WERI-Rb-1 (cell line): ENCODE measurements around the gene MLC1.

ENCODE experiments used
- DNase-seq: peaks from one replicate; pipeline ENCODE4 v3.0.0-alpha.2; 2020
- H3K27ac ChIP-seq: fragments of 250-450 bp; sonication (Bioruptor Pico); 2 replicates; pipeline ENCODE4 v1.5.1; 2020; ENCODE audit warnings: mild to moderate bottlenecking, moderate library complexity
- H3K27me3 ChIP-seq: fragments of 250-450 bp; sonication (Bioruptor Pico); 2 replicates; pipeline ENCODE4 v1.5.1; 2021; ENCODE audit warnings: mild to moderate bottlenecking, low read depth, moderate library complexity; ENCODE audit not compliant: insufficient read depth, severe bottlenecking
- H3K36me3 ChIP-seq: fragments of 250-450 bp; sonication (Bioruptor Pico); 2 replicates; pipeline ENCODE4 v1.5.1; 2020; ENCODE audit warnings: mild to moderate bottlenecking, moderate library complexity
- H3K4me3 ChIP-seq: 2 replicates; pipeline ENCODE4 v1.5.1; 2011; ENCODE audit warnings: low read depth, mild to moderate bottlenecking, control low read depth, low read length
- H3K9me3 ChIP-seq: fragments of 250-450 bp; sonication (Bioruptor Pico); 2 replicates; pipeline ENCODE4 v1.5.1; 2021; ENCODE audit warnings: mild to moderate bottlenecking, moderate library complexity; ENCODE audit not compliant: severe bottlenecking
- CTCF ChIP-seq: IDR thresholded peaks from 2 replicates; pipeline ENCODE4 v1.5.1; 2011; ENCODE audit warnings: low read depth, mild to moderate bottlenecking, control low read depth, inconsistent platforms, low read length

MLC1 gene

DNA sequence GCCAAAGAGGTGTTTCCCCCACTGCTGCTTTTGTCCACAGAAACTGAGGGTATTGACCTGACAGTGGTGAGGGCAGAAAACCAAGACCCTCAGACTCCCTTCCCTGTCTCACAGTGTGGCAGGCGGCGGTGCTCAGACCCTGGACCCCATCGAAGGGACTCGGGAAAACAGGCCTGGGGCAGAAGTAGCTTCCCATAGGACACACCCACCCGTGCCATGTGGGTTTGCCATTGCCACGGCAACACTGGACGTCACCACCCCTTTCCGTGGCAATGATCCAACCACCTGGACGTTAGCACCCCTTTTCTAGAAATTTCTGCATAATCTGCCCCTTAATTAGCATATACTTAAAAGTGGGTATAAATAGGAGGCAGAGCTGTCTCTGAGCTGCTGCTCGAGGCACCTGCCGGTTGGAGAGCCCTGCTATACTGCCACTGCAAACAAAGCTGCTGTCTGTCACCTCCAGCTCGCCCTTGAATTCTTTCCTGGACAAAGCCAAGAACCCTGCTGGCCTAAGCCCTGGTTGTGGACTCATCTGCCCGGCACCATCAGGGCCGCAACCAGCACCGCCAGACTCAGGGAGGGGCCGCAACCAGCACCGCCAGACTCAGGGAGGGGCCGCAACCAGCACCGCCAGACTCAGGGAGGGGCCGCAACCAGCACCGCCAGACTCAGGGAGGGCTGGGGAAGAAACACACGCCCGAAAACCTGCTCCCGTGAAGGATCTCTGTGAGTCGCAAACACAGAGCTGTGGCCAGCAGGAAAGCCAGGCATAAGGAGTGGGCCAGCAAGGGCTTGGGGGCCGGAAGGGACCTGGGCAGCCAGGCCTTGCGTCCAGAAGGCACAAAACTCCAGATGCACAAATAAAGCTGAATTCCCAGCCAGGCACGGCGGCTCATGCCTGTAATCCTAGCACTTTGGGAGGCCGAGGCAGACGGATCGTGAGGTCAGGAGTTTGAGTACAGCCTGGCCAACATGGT lies 10.4 kb downstream of the MLC1 start:
- TF ChIP-seq CTCF: no peak
- H3K27ac ChIP-seq: no peak overlapping the region
- H3K27me3 ChIP-seq: no peaks in the 10 kb centered on the region
- no peaks in the 10 kb centered on the region for H3K9me3 ChIP-seq
- DNase-seq: no peak
- no peak overlapping the region for H3K4me3 ChIP-seq
- no peaks in the 10 kb centered on the region for H3K36me3 ChIP-seq

GRCh38 chr22:50074056-50074455 lies 11.2 kb downstream of the MLC1 start:
- Histone ChIP-seq H3K4me3 (no peak overlapping the region), H3K36me3 (no peaks in the 10 kb centered on the region), H3K27ac (no peak overlapping the region), H3K9me3 (no peaks in the 10 kb centered on the region), H3K27me3 (no peaks in the 10 kb centered on the region)
- no peak for DNase-seq
- TF ChIP-seq CTCF: no peak

- H3K36me3 ChIP-seq: no peaks in the 10 kb centered on the region
- no peak for TF ChIP-seq CTCF
- H3K27me3 ChIP-seq: no peaks in the 10 kb centered on the region
- no peak overlapping the region for H3K4me3 ChIP-seq
- H3K9me3 ChIP-seq: no peaks in the 10 kb centered on the region
- no peak for DNase-seq
- H3K27ac ChIP-seq: no peak overlapping the region
Measured at GRCh38 chr22:50072714-50073538, 12.3 kb downstream of the MLC1 start.

DNA sequence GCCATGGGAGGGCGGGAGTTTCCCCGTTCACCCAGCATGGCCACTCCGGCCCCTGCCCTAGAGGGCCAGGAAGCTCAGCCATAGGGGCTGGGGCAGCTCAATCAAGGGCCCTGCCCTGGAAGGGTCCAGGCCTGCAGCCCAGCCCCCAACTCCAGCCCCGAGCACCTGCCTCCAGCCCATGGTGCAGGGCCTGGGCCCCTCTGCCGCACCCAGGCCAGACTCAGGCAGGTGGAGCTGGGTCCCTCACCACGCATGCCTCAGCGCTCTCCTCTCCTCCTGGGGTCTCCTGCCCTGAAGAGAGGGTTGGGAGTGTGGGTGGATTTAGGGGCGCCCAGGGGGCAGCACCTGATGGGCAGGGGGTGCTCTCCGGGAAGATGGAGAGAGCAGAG lies 13.1 kb downstream of the MLC1 start:
- no peak for DNase-seq
- H3K27ac ChIP-seq: no peak overlapping the region
- TF ChIP-seq CTCF: no peak
- no peaks in the 10 kb centered on the region for H3K9me3 ChIP-seq
- no peak overlapping the region for H3K4me3 ChIP-seq
- no peaks in the 10 kb centered on the region for H3K27me3 ChIP-seq
- no peaks in the 10 kb centered on the region for H3K36me3 ChIP-seq

- H3K36me3 ChIP-seq: no peaks in the 10 kb centered on the region
- no peak overlapping the region for H3K27ac ChIP-seq
- TF ChIP-seq CTCF: no peak
- no peak for DNase-seq
- no peaks in the 10 kb centered on the region for H3K9me3 ChIP-seq
- no peaks in the 10 kb centered on the region for H3K27me3 ChIP-seq
- H3K4me3 ChIP-seq: no peak overlapping the region
Measured at GRCh38 chr22:50071432-50072166, 13.6 kb downstream of the MLC1 start.
